Endodermal cell (in vitro differentiated cells): ENCODE measurements around the gene ACVR1B. TPM values are rescaled to one million over a fixed set of nuclear protein-coding genes. Genes with fewer than 3 reads are reported as not detected.

Experiments used
- DNase-seq: peaks from one replicate; pipeline ENCODE4 v3.0.0-alpha.2; 2017
- H3K27ac ChIP-seq: 2 replicates; pipeline ENCODE4 v1.5.1; 2013; ENCODE audit warnings: mild to moderate bottlenecking, low read depth, low read length, moderate library complexity
- H3K27me3 ChIP-seq: 2 replicates; pipeline ENCODE4 v1.6.1; 2013; ENCODE audit warnings: mild to moderate bottlenecking, low read length, moderate library complexity; ENCODE audit not compliant: insufficient read depth, control insufficient read depth, poor library complexity, severe bottlenecking
- H3K36me3 ChIP-seq: 2 replicates; pipeline ENCODE4 v1.7.0; 2013; ENCODE audit warnings: mild to moderate bottlenecking, low read length, moderate library complexity; ENCODE audit not compliant: control insufficient read depth, insufficient read depth
- H3K4me1 ChIP-seq: one replicate; pipeline ENCODE4 v1.7.0; 2013; ENCODE audit warnings: low read length; ENCODE audit not compliant: control insufficient read depth, insufficient read depth
- H3K4me3 ChIP-seq: 2 replicates; pipeline ENCODE4 v1.5.1; 2013; ENCODE audit warnings: mild to moderate bottlenecking, low read length, moderate library complexity
- H3K9ac ChIP-seq: 2 replicates; pipeline ENCODE4 v1.6.1; 2013; ENCODE audit warnings: mild to moderate bottlenecking, low read length, moderate library complexity; ENCODE audit not compliant: poor library complexity, severe bottlenecking; ENCODE audit errors: extremely low read depth
- H3K9me3 ChIP-seq: 2 replicates; pipeline ENCODE4 v1.6.1; 2013; ENCODE audit warnings: mild to moderate bottlenecking, low read length, moderate library complexity; ENCODE audit not compliant: control insufficient read depth
- H3K27ac Mint-ChIP-seq: 2 replicates; pipeline ENCODE4 v1.8.0; 2020; ENCODE audit warnings: mixed read lengths
- H3K27me3 Mint-ChIP-seq: 2 replicates; pipeline ENCODE4 v1.8.0; 2021; ENCODE audit warnings: mild to moderate bottlenecking, mixed read lengths; ENCODE audit not compliant: insufficient read depth
- H3K36me3 Mint-ChIP-seq: 2 replicates; pipeline ENCODE4 v1.8.0; 2020; ENCODE audit warnings: low read depth, mixed read lengths
- H3K4me1 Mint-ChIP-seq: 2 replicates; pipeline ENCODE4 v1.8.0; 2020; ENCODE audit warnings: mixed read lengths
- H3K4me3 Mint-ChIP-seq: 2 replicates; pipeline ENCODE4 v1.8.0; 2020; ENCODE audit warnings: mild to moderate bottlenecking, moderate library complexity, mixed read lengths
- H3K9me3 Mint-ChIP-seq: 2 replicates; pipeline ENCODE4 v1.8.0; 2020; ENCODE audit warnings: mild to moderate bottlenecking, mixed read lengths
- CTCF ChIP-seq: fragments of 200-600 bp; sonication (generic); conservative IDR thresholded peaks from 2 replicates; pipeline ENCODE4 v1.5.0; 2021; ENCODE audit warnings: antibody characterized with exemption, mild to moderate bottlenecking
- WGBS, 2 experiments: methylation state at CpG; one replicate each; pipeline versions ENCODE4 v1.1.5 to v1.1.7; 2013; ENCODE audit warnings: missing lambda C conversion rate in 2 of 2, mixed read lengths in 1 of 2; ENCODE audit not compliant: insufficient coverage in 1 of 2, insufficient read length in 1 of 2; 5-methylcytosine and 5-hydroxymethylcytosine counted together
- total RNA-seq, 2 donors: library from RNA; stranded (reverse); fragmentation: NEBNext Ultra II Directional in 1 of 2; extraction: Animal tissue kit (Norgen Biotek cat#: 25700) in 1 of 2; gene quantifications; 2 replicates in 1 of 2; 3 replicates in 1 of 2; pipeline ENCODE4 v1.2.1, GENCODE V29; 2021

The ACVR1B gene
- total RNA-seq, 2 donors from 2014 or later: 48.6 to 59.3 TPM

GRCh38 chr12:51943346-51943745 is 8.2 kb upstream of the ACVR1B start:
- WGBS, 2 experiments: 93% methylated on average over 2 of the region's 2 CpGs; no CpG with 5 or more reads in 1 of the 2 experiments
- Histone ChIP-seq H3K36me3 (no peaks in the 10 kb centered on the region), H3K27me3 (peaks cover 17% of the 10 kb centered on the region), H3K4me3 (no peak overlapping the region), H3K9me3 (peaks cover 17% of the 10 kb centered on the region), H3K9ac (no peak overlapping the region), H3K4me1 (no peaks in the 10 kb centered on the region), H3K27ac (no peak overlapping the region)
- DNase-seq: peak; percentile 17
- TF ChIP-seq CTCF: no peak
- H3K27me3 Mint-ChIP-seq: peaks cover 38% of the 10 kb centered on the region
- no peaks in the 10 kb centered on the region for H3K36me3 Mint-ChIP-seq
- no peak overlapping the region for H3K4me3 Mint-ChIP-seq
- peaks cover 15% of the 10 kb centered on the region for H3K9me3 Mint-ChIP-seq
- no peak overlapping the region for H3K27ac Mint-ChIP-seq
- H3K4me1 Mint-ChIP-seq: no peaks in the 10 kb centered on the region

GRCh38 chr12:51944608-51945233 is 6.8 kb upstream of the ACVR1B start:
- no peak for TF ChIP-seq CTCF
- no peak overlapping the region for H3K4me3 ChIP-seq
- H3K27me3 ChIP-seq: peaks cover 31% of the 10 kb centered on the region
- H3K36me3 ChIP-seq: no peaks in the 10 kb centered on the region
- Mint-ChIP-seq H3K4me1 (no peaks in the 10 kb centered on the region), H3K27me3 (peaks cover 52% of the 10 kb centered on the region), H3K27ac (no peak overlapping the region), H3K9me3 (peaks cover 15% of the 10 kb centered on the region), H3K4me3 (no peak overlapping the region), H3K36me3 (no peaks in the 10 kb centered on the region)
- H3K9me3 ChIP-seq: peaks cover 17% of the 10 kb centered on the region
- H3K9ac ChIP-seq: no peak overlapping the region
- no peak overlapping the region for H3K27ac ChIP-seq
- DNase-seq: no peak
- 80 to 93% methylated on average over 1 of the region's 1 CpG for WGBS, 2 experiments
- no peaks in the 10 kb centered on the region for H3K4me1 ChIP-seq

GRCh38 chr12:51947246-51947996 is 4.1 kb upstream of the ACVR1B start:
- Histone ChIP-seq H3K9me3 (peaks cover 17% of the 10 kb centered on the region), H3K4me1 (no peaks in the 10 kb centered on the region), H3K27me3 (peaks cover 45% of the 10 kb centered on the region), H3K4me3 (no peak overlapping the region), H3K9ac (no peak overlapping the region), H3K36me3 (no peaks in the 10 kb centered on the region), H3K27ac (no peak overlapping the region)
- TF ChIP-seq CTCF: no peak
- peaks cover 65% of the 10 kb centered on the region for H3K27me3 Mint-ChIP-seq
- no peaks in the 10 kb centered on the region for H3K36me3 Mint-ChIP-seq
- H3K4me1 Mint-ChIP-seq: no peaks in the 10 kb centered on the region
- no peak overlapping the region for H3K27ac Mint-ChIP-seq
- H3K9me3 Mint-ChIP-seq: peaks cover 15% of the 10 kb centered on the region
- 86 to 92% methylated on average over 6 to 8 of the region's 8 CpGs for WGBS, 2 experiments
- no peak overlapping the region for H3K4me3 Mint-ChIP-seq
- peak; percentile 18 for DNase-seq
